Stimulated activated CD4-positive, alpha-beta T cell treated with anti-CD3 and anti-CD28 coated beads, Interleukin-12 subunit alpha, Interleukin-12 subunit beta, amount 100 ng/mL, for 24 hours (primary cell): Measurements from ENCODE around the gene MBOAT2.
"Not testable (repeated sequence)": the region's sequence is repeated elsewhere in the genome, so short reads cannot be mapped to it uniquely, and the experiment has no call there.

ENCODE experiments used
- DNase-seq, 2 experiments: peaks; one replicate each; pipeline ENCODE4 v3.0.0-alpha.2; 2020; ENCODE audit warnings: low read depth in 2 of 2

The MBOAT2 gene

GRCh38 chr2:8896671-8897070 is 106.8 kb downstream of the MBOAT2 start:
- not testable (repeated sequence) for DNase-seq

- not testable (repeated sequence) for DNase-seq
Observed at GRCh38 chr2:8895087-8895912, 108.2 kb downstream of the MBOAT2 start.

- no peak for DNase-seq
Observed at GRCh38 chr2:8893978-8894820, 109.3 kb downstream of the MBOAT2 start.

GRCh38 chr2:8893474-8893873 is 110.0 kb downstream of the MBOAT2 start:
- DNase-seq: no peak

GRCh38 chr2:8892111-8892510 is 111.4 kb downstream of the MBOAT2 start:
- no peak for DNase-seq

GRCh38 chr2:8889978-8890377 is 113.5 kb downstream of the MBOAT2 start:
- no peak for DNase-seq

GRCh38 chr2:8888963-8889362 is 114.5 kb downstream of the MBOAT2 start:
- no peak for DNase-seq

GRCh38 chr2:8886876-8887275 is 116.6 kb downstream of the MBOAT2 start:
- DNase-seq: no peak

- DNase-seq: no peak
Observed at GRCh38 chr2:8886202-8886518, 117.3 kb downstream of the MBOAT2 start.

- no peak for DNase-seq
Observed at GRCh38 chr2:8885449-8886201, 117.9 kb downstream of the MBOAT2 start.

- DNase-seq: no peak
Observed at GRCh38 chr2:8884812-8885211, 118.7 kb downstream of the MBOAT2 start.

- DNase-seq: no peak
Observed at GRCh38 chr2:8882094-8882493, 121.4 kb downstream of the MBOAT2 start.

GRCh38 chr2:8877894-8878293 is 125.6 kb downstream of the MBOAT2 start:
- no peak for DNase-seq

GRCh38 chr2:8877332-8877731 is 126.2 kb downstream of the MBOAT2 start:
- DNase-seq: no peak

GRCh38 chr2:8876628-8877027 is 126.9 kb downstream of the MBOAT2 start:
- DNase-seq: no peak

- DNase-seq: no peak
Observed at GRCh38 chr2:8872821-8873432, 130.6 kb downstream of the MBOAT2 start.

- DNase-seq: no peak
Observed at GRCh38 chr2:8870441-8870840, 133.0 kb downstream of the MBOAT2 start.

- DNase-seq: no peak
Observed at GRCh38 chr2:8867363-8867762, 136.1 kb downstream of the MBOAT2 start.

GRCh38 chr2:8863331-8863953 is 140.0 kb downstream of the MBOAT2 start:
- DNase-seq: no peak

GRCh38 chr2:8862230-8862629 is 141.3 kb downstream of the MBOAT2 start:
- no peak for DNase-seq

- DNase-seq: no peak
Observed at GRCh38 chr2:8861797-8862196, 141.7 kb downstream of the MBOAT2 start.
